Bronchial epithelial cell (primary cell): ENCODE results near the gene MAP3K20. TPM values are rescaled to one million over a fixed set of nuclear protein-coding genes. Genes with fewer than 3 reads are reported as not detected.

ENCODE experiments used
- DNase-seq: peaks from one replicate; pipeline ENCODE4 v3.0.0-alpha.2; 2010; ENCODE audit warnings: low read depth
- FAIRE-seq: peaks from 2 replicates; lab custom pipeline; 2011; peaks lifted over from hg19 to GRCh38; lab: Jason Lieb, UNC
- H3K27me3 ChIP-seq: 2 replicates; pipeline ENCODE4 v1.5.1; 2011; ENCODE audit warnings: low read length; ENCODE audit not compliant: control insufficient read depth, insufficient read depth
- H3K36me3 ChIP-seq: 2 replicates; pipeline ENCODE4 v1.5.1; 2011; ENCODE audit warnings: low read length; ENCODE audit not compliant: control insufficient read depth, insufficient read depth
- H3K4me3 ChIP-seq: 2 replicates; pipeline ENCODE4 v1.5.1; 2011; ENCODE audit warnings: mild to moderate bottlenecking, low read depth, low read length, control low read depth
- total RNA-seq: library from RNA; depleted of rRNA; stranded (reverse); fragments of >200 nt; gene quantifications from 2 replicates; pipeline ENCODE4 v1.2.1, GENCODE V29; 2014
- TF ChIP-seq, protein P1 (sequence below): IDR thresholded peaks from 2 replicates; pipeline ENCODE4 v1.5.1; 2011; ENCODE audit warnings: mild to moderate bottlenecking, moderate library complexity, low read length, control low read depth, inconsistent platforms; ENCODE audit not compliant: insufficient read depth, severe bottlenecking

Gene MAP3K20
- total RNA-seq, 1 donor from 2014 or later: 43.2 TPM

DNA sequence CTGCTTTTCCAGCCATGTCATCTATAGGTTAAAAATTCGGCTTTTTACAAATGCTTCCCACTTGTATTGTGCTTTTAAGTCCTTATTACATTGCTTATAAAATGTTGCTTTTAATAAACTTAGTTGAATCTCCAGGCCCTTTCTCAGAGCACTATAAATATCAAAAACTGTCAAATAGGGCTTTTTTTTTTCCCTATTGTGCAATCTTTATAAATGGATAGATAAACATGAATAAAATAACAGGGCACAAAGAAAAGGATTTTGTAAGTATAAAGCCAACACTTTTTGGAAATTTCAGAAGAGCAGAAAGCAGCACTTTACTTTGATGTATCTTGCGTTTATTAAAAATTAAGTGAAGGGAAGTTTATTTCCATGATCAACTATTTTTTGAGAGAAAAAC lies 171.5 kb downstream of the MAP3K20 start:
- no peaks in the 10 kb centered on the region for H3K27me3 ChIP-seq
- no peak for DNase-seq
- no peaks in the 10 kb centered on the region for H3K36me3 ChIP-seq
- no peak for FAIRE-seq
- TF ChIP-seq, protein P1, sequence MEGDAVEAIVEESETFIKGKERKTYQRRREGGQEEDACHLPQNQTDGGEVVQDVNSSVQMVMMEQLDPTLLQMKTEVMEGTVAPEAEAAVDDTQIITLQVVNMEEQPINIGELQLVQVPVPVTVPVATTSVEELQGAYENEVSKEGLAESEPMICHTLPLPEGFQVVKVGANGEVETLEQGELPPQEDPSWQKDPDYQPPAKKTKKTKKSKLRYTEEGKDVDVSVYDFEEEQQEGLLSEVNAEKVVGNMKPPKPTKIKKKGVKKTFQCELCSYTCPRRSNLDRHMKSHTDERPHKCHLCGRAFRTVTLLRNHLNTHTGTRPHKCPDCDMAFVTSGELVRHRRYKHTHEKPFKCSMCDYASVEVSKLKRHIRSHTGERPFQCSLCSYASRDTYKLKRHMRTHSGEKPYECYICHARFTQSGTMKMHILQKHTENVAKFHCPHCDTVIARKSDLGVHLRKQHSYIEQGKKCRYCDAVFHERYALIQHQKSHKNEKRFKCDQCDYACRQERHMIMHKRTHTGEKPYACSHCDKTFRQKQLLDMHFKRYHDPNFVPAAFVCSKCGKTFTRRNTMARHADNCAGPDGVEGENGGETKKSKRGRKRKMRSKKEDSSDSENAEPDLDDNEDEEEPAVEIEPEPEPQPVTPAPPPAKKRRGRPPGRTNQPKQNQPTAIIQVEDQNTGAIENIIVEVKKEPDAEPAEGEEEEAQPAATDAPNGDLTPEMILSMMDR: no peak
- H3K4me3 ChIP-seq: no peak overlapping the region

DNA sequence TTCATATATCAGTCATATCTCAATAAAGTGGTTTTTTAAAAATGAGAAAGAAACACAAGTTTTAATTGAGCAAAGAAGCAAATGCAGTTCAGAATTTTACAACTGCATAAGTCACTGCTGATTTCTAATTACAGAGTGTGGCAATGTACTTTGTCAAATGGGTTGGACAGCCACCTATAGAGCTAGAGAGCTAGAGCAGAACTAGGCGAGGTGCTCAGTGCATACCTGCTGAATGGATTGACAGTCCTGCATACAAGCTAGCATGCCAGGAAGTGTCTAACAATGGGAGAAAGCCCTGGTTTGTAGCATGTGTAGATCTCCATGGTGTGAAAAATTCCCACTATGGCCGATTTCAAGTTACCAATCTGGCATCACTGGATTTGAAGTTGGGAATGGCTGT lies 172.7 kb downstream of the MAP3K20 start:
- no peak for FAIRE-seq

DNA sequence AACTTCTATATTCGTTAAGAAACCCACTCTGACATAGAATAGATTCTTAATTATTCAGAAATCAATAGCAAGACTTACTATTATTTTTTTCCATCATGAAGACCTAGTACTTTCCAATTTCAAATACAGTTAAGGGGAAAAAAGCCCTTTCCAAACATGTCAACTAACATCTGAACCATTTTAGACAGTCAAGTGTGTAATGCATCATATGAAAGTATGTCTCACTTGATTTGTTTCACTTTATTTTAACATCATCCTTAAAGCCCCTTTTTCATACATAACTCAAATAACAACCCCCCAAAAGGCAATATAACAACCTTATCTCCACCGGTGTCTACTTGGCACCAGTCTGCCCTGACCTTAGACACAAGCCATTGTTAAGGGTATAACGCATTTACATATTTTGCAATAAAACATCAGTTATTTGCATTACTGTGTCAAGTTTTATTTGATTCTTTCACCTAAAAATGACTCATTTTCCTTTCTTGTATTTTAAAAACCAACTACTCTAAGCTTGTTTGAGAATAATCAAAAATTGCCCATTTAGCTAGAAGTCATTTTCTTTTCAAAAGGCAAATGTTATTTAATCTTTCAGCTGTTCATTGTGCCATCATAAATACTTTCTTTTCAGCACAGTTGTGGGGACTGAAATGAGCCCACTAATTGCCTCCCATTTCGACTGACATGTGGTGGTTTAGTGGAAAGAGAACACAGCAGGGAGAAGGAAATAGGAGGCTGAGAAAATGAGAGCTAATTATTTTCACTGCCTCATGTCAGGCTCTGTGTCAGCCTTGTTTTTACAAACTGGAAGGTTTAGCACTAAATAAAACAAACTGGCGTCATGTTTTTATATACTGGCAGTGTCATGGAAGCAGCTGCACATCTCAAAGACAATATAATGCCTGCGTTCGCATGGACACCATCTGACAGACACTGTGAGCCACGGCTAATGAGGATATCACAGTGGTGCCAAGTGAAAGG lies 174.3 kb downstream of the MAP3K20 start:
- no peak for FAIRE-seq
- no peaks in the 10 kb centered on the region for H3K27me3 ChIP-seq
- H3K4me3 ChIP-seq: no peak overlapping the region
- H3K36me3 ChIP-seq: no peaks in the 10 kb centered on the region
- TF ChIP-seq, protein P1: no peak
- DNase-seq: no peak

More for the DNA sequence above, 172.7 kb downstream of the MAP3K20 start:
- TF ChIP-seq, protein P1: no peak
- no peaks in the 10 kb centered on the region for H3K36me3 ChIP-seq
- H3K4me3 ChIP-seq: no peak overlapping the region
- H3K27me3 ChIP-seq: no peaks in the 10 kb centered on the region
- DNase-seq: no peak

DNA sequence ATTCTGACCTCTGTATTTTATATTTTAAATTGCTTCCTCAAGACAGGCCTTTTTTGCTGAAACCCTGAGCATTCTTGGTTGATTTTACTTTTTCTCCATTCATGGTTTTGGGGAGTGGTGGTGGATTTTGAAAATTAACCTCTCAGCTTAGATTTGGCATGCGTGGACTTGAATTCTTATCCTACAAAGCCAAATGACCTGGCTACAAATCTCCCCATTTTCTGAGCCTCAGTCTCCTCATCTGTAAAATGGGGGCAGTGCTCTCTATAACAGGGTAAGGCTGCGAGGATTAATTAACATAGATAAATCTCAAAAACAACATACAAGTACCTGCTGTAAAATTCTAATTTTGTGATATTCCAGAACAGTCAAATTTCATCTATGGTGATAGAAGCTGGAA lies 175.6 kb downstream of the MAP3K20 start:
- Histone ChIP-seq H3K27me3 (no peaks in the 10 kb centered on the region), H3K4me3 (no peak overlapping the region), H3K36me3 (no peaks in the 10 kb centered on the region)
- TF ChIP-seq, protein P1: no peak
- no peak for DNase-seq
- no peak for FAIRE-seq

DNA sequence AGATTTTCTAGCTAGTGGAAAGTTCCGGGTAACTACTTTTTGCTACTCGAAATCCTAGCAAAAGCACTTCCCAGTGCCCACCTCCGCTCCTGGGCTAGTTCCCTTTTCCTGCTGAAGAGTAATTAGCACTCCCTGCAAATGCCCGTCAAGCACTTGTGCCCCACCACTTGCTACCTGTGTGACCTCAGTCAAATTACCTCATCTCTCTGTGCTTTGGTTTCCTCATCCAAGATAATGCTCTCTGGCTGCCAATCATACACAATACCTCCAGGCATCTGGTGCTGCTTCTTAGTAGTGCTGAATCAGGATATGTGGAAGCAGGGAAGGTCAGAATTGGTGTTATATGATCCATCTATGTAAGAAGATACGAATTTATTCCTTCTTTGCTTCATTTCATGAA lies 176.9 kb downstream of the MAP3K20 start:
- no peaks in the 10 kb centered on the region for H3K36me3 ChIP-seq
- no peaks in the 10 kb centered on the region for H3K27me3 ChIP-seq
- TF ChIP-seq, protein P1: no peak
- H3K4me3 ChIP-seq: no peak overlapping the region
- DNase-seq: peak; percentile 43
- no peak for FAIRE-seq
